HepG2 (cell line): ENCODE measurements around the gene RNU4-1. TPM values are rescaled to one million over a fixed set of nuclear protein-coding genes. Genes with fewer than 3 reads are reported as not detected.

Experiments
- AGO2 ChIP-seq: fragments of 200-400 bp; formaldehyde crosslinking; optimal IDR thresholded peaks from 2 replicates; pipeline ENCODE3; 2017; ENCODE audit warnings: mild to moderate bottlenecking, low read depth, low read length, moderate library complexity
- ETV6 ChIP-seq: sonication (generic); formaldehyde crosslinking; conservative IDR thresholded peaks from 2 replicates; pipeline ENCODE4 v1.4.0; 2020; ENCODE audit warnings: missing genetic modification reagents
- HINFP ChIP-seq: sonication (generic); formaldehyde crosslinking; IDR thresholded peaks from 2 replicates; pipeline ENCODE4 v1.4.0; 2020; ENCODE audit warnings: low read depth, mild to moderate bottlenecking, missing genetic modification reagents
- HMGXB3 ChIP-seq: sonication (generic); formaldehyde crosslinking; IDR thresholded peaks from 2 replicates; pipeline ENCODE4 v1.4.0; 2020; ENCODE audit warnings: missing genetic modification reagents, borderline replicate concordance
- HNF4A ChIP-seq: sonication (generic); formaldehyde crosslinking; IDR thresholded peaks from 2 replicates; pipeline ENCODE4 v1.4.0; 2020; ENCODE audit warnings: missing genetic modification reagents
- ISL2 ChIP-seq: sonication (generic); formaldehyde crosslinking; IDR thresholded peaks from 2 replicates; pipeline ENCODE4 v1.5.0; 2020; ENCODE audit warnings: missing genetic modification reagents
- JUN ChIP-seq: sonication (generic); formaldehyde crosslinking; IDR thresholded peaks from 2 replicates; pipeline ENCODE4 v1.4.0; 2020; ENCODE audit warnings: mild to moderate bottlenecking, missing genetic modification reagents
- KMT2B ChIP-seq: IDR thresholded peaks from 2 replicates; pipeline ENCODE4 v1.6.1; 2016; ENCODE audit warnings: missing genetic modification reagents, missing compliant biosample characterization
- MAX ChIP-seq: IDR thresholded peaks from 2 replicates; pipeline ENCODE4 v1.6.1; 2012; ENCODE audit warnings: inconsistent platforms
- NCOA2 ChIP-seq: sonication (generic); formaldehyde crosslinking; IDR thresholded peaks from 2 replicates; pipeline ENCODE4 v1.8.0; 2022; ENCODE audit warnings: inconsistent platforms
- NFE2L1 ChIP-seq: sonication (generic); formaldehyde crosslinking; IDR thresholded peaks from 2 replicates; pipeline ENCODE4 v1.4.0; 2020; ENCODE audit warnings: missing genetic modification reagents, mild to moderate bottlenecking, borderline replicate concordance
- SMC3 ChIP-seq: IDR thresholded peaks from 2 replicates; pipeline ENCODE4 v1.6.1; 2011; ENCODE audit warnings: low read length, improper control_type of control experiment
- TRIM24 ChIP-seq: sonication (generic); formaldehyde crosslinking; IDR thresholded peaks from 2 replicates; pipeline ENCODE4 v1.8.0; 2022; ENCODE audit warnings: mild to moderate bottlenecking, missing genetic modification reagents
- ZBTB10 ChIP-seq: sonication (generic); formaldehyde crosslinking; IDR thresholded peaks from 2 replicates; pipeline ENCODE4 v1.4.0; 2020; ENCODE audit warnings: missing genetic modification reagents, borderline replicate concordance
- ZFP90 ChIP-seq: sonication (generic); formaldehyde crosslinking; IDR thresholded peaks from 2 replicates; pipeline ENCODE4 v1.8.0; 2022; ENCODE audit warnings: missing genetic modification reagents, mild to moderate bottlenecking, inconsistent platforms, borderline replicate concordance
- ZFY ChIP-seq: sonication (generic); formaldehyde crosslinking; IDR thresholded peaks from 2 replicates; pipeline ENCODE4 v1.4.0; 2020; ENCODE audit warnings: missing genetic modification reagents
- ZNF124 ChIP-seq: sonication (generic); formaldehyde crosslinking; IDR thresholded peaks from 2 replicates; pipeline ENCODE4 v1.4.0; 2020; ENCODE audit warnings: missing genetic modification reagents
- ZNF891 ChIP-seq: sonication (generic); formaldehyde crosslinking; IDR thresholded peaks from 2 replicates; pipeline ENCODE4 v1.5.0; 2020; ENCODE audit warnings: mild to moderate bottlenecking, missing genetic modification reagents
- polyA plus RNA-seq, 8 experiments: library from polyadenylated mRNA; depleted of rRNA in 3 of 8; stranded (reverse) in 7 of 8; unstranded in 1 of 8; fragments of >200 nt; fragmentation: Illumina TruSeq in 4 of 8; extraction: Trizol in 4 of 8; gene quantifications; 2 replicates each; pipeline versions ENCODE4 v1.2.1 to v1.2.3, GENCODE V29; 2011 to 2016; ENCODE audit warnings: low read depth in 4 of 8, missing spikeins in 1 of 8, mixed read lengths in 1 of 8; ENCODE audit not compliant: insufficient read depth in 1 of 8
- total RNA-seq, 5 experiments: library from RNA; depleted of rRNA; stranded (reverse); fragments of >200 nt; fragmentation: Illumina TruSeq; extraction: Trizol; gene quantifications; 2 replicates each; pipeline ENCODE4 v1.2.3, GENCODE V29; 2016; ENCODE audit warnings: low read depth in 1 of 5
- TF ChIP-seq, protein P1 (sequence below): IDR thresholded peaks from 2 replicates; pipeline ENCODE4 v1.6.1; 2018; ENCODE audit warnings: missing genetic modification reagents

Gene RNU4-1
- total and polyA plus RNA-seq, 2 of the 13 experiments (the other 11 are each of a cell fraction or from before 2014, with no cell fraction given), result 7,407 TPM; not detected in 1

- TF ChIP-seq HMGXB3 (CRISPR knock-in tag), result no peak
- TF ChIP-seq KMT2B (CRISPR knock-in tag), result 0 out of 2 replicates have a peak, but pooled peaks have one; percentile 7
- TF ChIP-seq, protein P1, sequence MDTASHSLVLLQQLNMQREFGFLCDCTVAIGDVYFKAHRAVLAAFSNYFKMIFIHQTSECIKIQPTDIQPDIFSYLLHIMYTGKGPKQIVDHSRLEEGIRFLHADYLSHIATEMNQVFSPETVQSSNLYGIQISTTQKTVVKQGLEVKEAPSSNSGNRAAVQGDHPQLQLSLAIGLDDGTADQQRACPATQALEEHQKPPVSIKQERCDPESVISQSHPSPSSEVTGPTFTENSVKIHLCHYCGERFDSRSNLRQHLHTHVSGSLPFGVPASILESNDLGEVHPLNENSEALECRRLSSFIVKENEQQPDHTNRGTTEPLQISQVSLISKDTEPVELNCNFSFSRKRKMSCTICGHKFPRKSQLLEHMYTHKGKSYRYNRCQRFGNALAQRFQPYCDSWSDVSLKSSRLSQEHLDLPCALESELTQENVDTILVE (CRISPR knock-in tag), result peak; percentile 11; the same call in 1 of the 2 replicates
- TF ChIP-seq ZBTB10 (CRISPR knock-in tag), result no peak
- 0 out of 2 replicates have a peak, but pooled peaks have one; percentile 2 for TF ChIP-seq NCOA2 (CRISPR knock-in tag)
- no peak for TF ChIP-seq AGO2
- 0 out of 2 replicates have a peak, but pooled peaks have one; percentile 12 for TF ChIP-seq HINFP (CRISPR knock-in tag)
- 0 out of 2 replicates have a peak, but pooled peaks have one; percentile 5 for TF ChIP-seq ISL2 (CRISPR knock-in tag)
- TF ChIP-seq MAX, result no peak
- no peak for TF ChIP-seq ETV6 (CRISPR knock-in tag)
- TF ChIP-seq JUN (CRISPR knock-in tag), result no peak
- 0 out of 2 replicates have a peak, but pooled peaks have one; percentile 13 for TF ChIP-seq ZNF124 (CRISPR knock-in tag)
- peak; percentile 41; the same call in 1 of the 2 replicates for TF ChIP-seq ZFY (CRISPR knock-in tag)
- TF ChIP-seq ZNF891 (CRISPR knock-in tag), result no peak
- TF ChIP-seq ZFP90 (CRISPR knock-in tag), result no peak
- TF ChIP-seq SMC3, result no peak
- TF ChIP-seq NFE2L1, result no peak
- no peak for TF ChIP-seq TRIM24 (CRISPR knock-in tag)
- 0 out of 2 replicates have a peak, but pooled peaks have one; percentile 28 for TF ChIP-seq HNF4A (CRISPR knock-in tag)
Observed at GRCh38 chr12:120316798-120317223, 23.8 kb upstream of the RNU4-1 start (continued).
